PC-9 (cell line): Measurements from ENCODE around the gene DKK3.

Source experiments
- EZH2 ChIP-seq: fragments of 200-600 bp; sonication (generic); IDR thresholded peaks from 2 replicates; pipeline ENCODE4 v1.8.0; 2017; ENCODE audit warnings: antibody characterized with exemption, low read depth
- TF ChIP-seq, protein P1 (sequence below): fragments of 200-600 bp; sonication (generic); conservative IDR thresholded peaks from 2 replicates; pipeline ENCODE4 v1.6.1; 2017; ENCODE audit warnings: mixed run types, antibody characterized with exemption, mild to moderate bottlenecking, moderate library complexity

GRCh38 chr11:11988681-11989261 is 19.7 kb downstream of the DKK3 start:
- TF ChIP-seq, protein P1, sequence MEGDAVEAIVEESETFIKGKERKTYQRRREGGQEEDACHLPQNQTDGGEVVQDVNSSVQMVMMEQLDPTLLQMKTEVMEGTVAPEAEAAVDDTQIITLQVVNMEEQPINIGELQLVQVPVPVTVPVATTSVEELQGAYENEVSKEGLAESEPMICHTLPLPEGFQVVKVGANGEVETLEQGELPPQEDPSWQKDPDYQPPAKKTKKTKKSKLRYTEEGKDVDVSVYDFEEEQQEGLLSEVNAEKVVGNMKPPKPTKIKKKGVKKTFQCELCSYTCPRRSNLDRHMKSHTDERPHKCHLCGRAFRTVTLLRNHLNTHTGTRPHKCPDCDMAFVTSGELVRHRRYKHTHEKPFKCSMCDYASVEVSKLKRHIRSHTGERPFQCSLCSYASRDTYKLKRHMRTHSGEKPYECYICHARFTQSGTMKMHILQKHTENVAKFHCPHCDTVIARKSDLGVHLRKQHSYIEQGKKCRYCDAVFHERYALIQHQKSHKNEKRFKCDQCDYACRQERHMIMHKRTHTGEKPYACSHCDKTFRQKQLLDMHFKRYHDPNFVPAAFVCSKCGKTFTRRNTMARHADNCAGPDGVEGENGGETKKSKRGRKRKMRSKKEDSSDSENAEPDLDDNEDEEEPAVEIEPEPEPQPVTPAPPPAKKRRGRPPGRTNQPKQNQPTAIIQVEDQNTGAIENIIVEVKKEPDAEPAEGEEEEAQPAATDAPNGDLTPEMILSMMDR: 0 out of 2 replicates have a peak, but pooled peaks have one; percentile 12
- TF ChIP-seq EZH2: no peak
